Hematopoietic multipotent progenitor cell treated with erythropoietin and hydrocortisone succinate and interleukin-3 and kit ligand, for 17 days (in vitro differentiated cells): Measurements from ENCODE around the gene CNNM3.
"Not testable (repeated sequence)": the region's sequence is repeated elsewhere in the genome, so short reads cannot be mapped to it uniquely, and the experiment has no call there.

Source experiments
- DNase-seq: peaks from one replicate; pipeline ENCODE4 v3.0.0-alpha.2; 2015; ENCODE audit warnings: low spot score

The CNNM3 gene

GRCh38 chr2:96841701-96842495 is 25.8 kb downstream of the CNNM3 start:
- DNase-seq, result no peak

- DNase-seq, result no peak
These were observed 26.5 kb downstream of the CNNM3 start for GRCh38 chr2:96842600-96842999.

- no peak for DNase-seq
These were observed 27.6 kb downstream of the CNNM3 start, which contains the start of gene ANKRD23 for GRCh38 chr2:96843538-96844268. Gene ANKRD23, minus strand, starts transcription at chr2:96844021. Its CDS starts 29 bp downstream, at chr2:96843992.

- no peak for DNase-seq
These were observed 28.3 kb downstream of the CNNM3 start for GRCh38 chr2:96844405-96844808.

GRCh38 chr2:96846825-96847224 is 30.8 kb downstream of the CNNM3 start:
- no peak for DNase-seq

- DNase-seq, result no peak
These were observed 31.5 kb downstream of the CNNM3 start for GRCh38 chr2:96847586-96847985.

GRCh38 chr2:96848264-96848663 is 32.2 kb downstream of the CNNM3 start:
- DNase-seq, result no peak

GRCh38 chr2:96852667-96853066 is 36.6 kb downstream of the CNNM3 start:
- no peak for DNase-seq

- no peak for DNase-seq
These were observed 37.3 kb downstream of the CNNM3 start for GRCh38 chr2:96853321-96853720.

- DNase-seq, result peak; percentile 24
These were observed 41.0 kb downstream of the CNNM3 start for GRCh38 chr2:96856776-96857666.

- peak; percentile 99 for DNase-seq
These were observed 41.8 kb downstream of the CNNM3 start, which contains the start of gene ANKRD39 for GRCh38 chr2:96857667-96858372. Gene ANKRD39, minus strand, starts transcription at chr2:96858016. Its CDS starts 29 bp downstream, at chr2:96857987.

- no peak for DNase-seq
These were observed 43.1 kb downstream of the CNNM3 start for GRCh38 chr2:96859099-96859649.

GRCh38 chr2:96859681-96860064 is 43.6 kb downstream of the CNNM3 start:
- DNase-seq, result no peak

GRCh38 chr2:96860065-96861029 is 44.3 kb downstream of the CNNM3 start:
- DNase-seq, result no peak

- no peak for DNase-seq
These were observed 45.0 kb downstream of the CNNM3 start for GRCh38 chr2:96861074-96861473.

- not testable (repeated sequence) for DNase-seq
These were observed 47.0 kb downstream of the CNNM3 start for GRCh38 chr2:96863056-96863455.

GRCh38 chr2:96863575-96864342 is 47.7 kb downstream of the CNNM3 start:
- DNase-seq, result no peak

GRCh38 chr2:96864343-96865091 is 48.4 kb downstream of the CNNM3 start:
- no peak for DNase-seq
